Caco-2 (cell line): ENCODE measurements around the gene PLCB1. TPM values are rescaled to one million over a fixed set of nuclear protein-coding genes. Genes with fewer than 3 reads are reported as not detected.

Source experiments
- BruUV-seq: library from RNA; stranded (reverse); fragments of 400-500 nt; replicated peaks from 2 replicates; lab custom pipeline; 2021; lab: Mats Ljungman, UMichigan
- CTCF ChIA-PET: fragments of 300-600 bp; sonication (Branson Sonifier 250); formaldehyde crosslinking; loops from one replicate; lab custom pipeline; 2022; ENCODE audit warnings: antibody characterized with exemption; lab: Charles Lee
- POLR2A ChIA-PET: fragments of 300-600 bp; sonication (Branson Sonifier 250); formaldehyde crosslinking; loops from one replicate; lab custom pipeline; 2022; ENCODE audit warnings: antibody characterized with exemption; lab: Charles Lee
- DNase-seq, 2 experiments: peaks; one replicate each; pipeline versions ENCODE4 v3.0.0 to v3.0.0-alpha.2; 2020 to 2022
- H3K27me3 ChIP-seq: replicated peaks from 2 replicates; pipeline ENCODE4 v1.6.0; 2011; ENCODE audit warnings: low read length; ENCODE audit not compliant: control insufficient read depth, insufficient read depth
- H3K36me3 ChIP-seq: 2 replicates; pipeline ENCODE4 v1.5.1; 2011; ENCODE audit warnings: low read length; ENCODE audit not compliant: control insufficient read depth, insufficient read depth
- H3K4me1 ChIP-seq: fragments of 250-450 bp; sonication (Bioruptor Pico); 2 replicates; pipeline ENCODE4 v1.5.1; 2020; ENCODE audit warnings: mild to moderate bottlenecking
- H3K4me3 ChIP-seq: 2 replicates; pipeline ENCODE4 v1.5.1; 2011; ENCODE audit warnings: low read depth, mild to moderate bottlenecking, control low read depth, low read length
- H3K9me3 ChIP-seq: fragments of 250-450 bp; sonication (Bioruptor Pico); 2 replicates; pipeline ENCODE4 v1.5.1; 2020; ENCODE audit warnings: mild to moderate bottlenecking, moderate library complexity
- H3K27ac Mint-ChIP-seq: one replicate; pipeline ENCODE4 v1.8.0; 2022; ENCODE audit warnings: mixed read lengths; ENCODE audit not compliant: unreplicated experiment
- H3K27me3 Mint-ChIP-seq: one replicate; pipeline ENCODE4 v1.8.0; 2022; ENCODE audit warnings: mixed read lengths; ENCODE audit not compliant: insufficient read depth, unreplicated experiment
- H3K36me3 Mint-ChIP-seq: one replicate; pipeline ENCODE4 v1.8.0; 2022; ENCODE audit warnings: mild to moderate bottlenecking, mixed read lengths; ENCODE audit not compliant: insufficient read depth, unreplicated experiment
- H3K4me1 Mint-ChIP-seq: one replicate; pipeline ENCODE4 v1.8.0; 2022; ENCODE audit warnings: low read depth, mixed read lengths; ENCODE audit not compliant: unreplicated experiment
- H3K4me3 Mint-ChIP-seq: one replicate; pipeline ENCODE4 v1.8.0; 2022; ENCODE audit warnings: mild to moderate bottlenecking, moderate library complexity, mixed read lengths; ENCODE audit not compliant: unreplicated experiment
- H3K9me3 Mint-ChIP-seq: one replicate; pipeline ENCODE4 v1.8.0; 2022; ENCODE audit warnings: mixed read lengths; ENCODE audit not compliant: unreplicated experiment
- intact Hi-C: fragments of 100-400 bp; cut with micrococcal nuclease; formaldehyde crosslinking; loops from one replicate; pipeline ENCODE4 v1.10.0; 2022; ENCODE audit not compliant: unreplicated experiment
- total RNA-seq: library from RNA; stranded (reverse); gene quantifications from 2 replicates; pipeline ENCODE4 v1.2.3, GENCODE V29; 2022
- TF ChIP-seq, protein P1 (sequence below), 2 experiments: fragments of 200-600 bp in 1 of 2; IDR thresholded peaks; 1 replicate in 1 of 2; 2 replicates in 1 of 2; pipeline versions ENCODE4 v1.5.1 to v1.8.0; 2011 to 2022; ENCODE audit warnings: antibody characterized with exemption in 1 of 2, control low read depth in 1 of 2, inconsistent platforms in 1 of 2, low read depth in 1 of 2, low read length in 1 of 2, mild to moderate bottlenecking in 1 of 2, moderate library complexity in 1 of 2; ENCODE audit not compliant: insufficient read depth in 1 of 2, severe bottlenecking in 1 of 2, unreplicated experiment in 1 of 2

Gene PLCB1
- total RNA-seq, 1 experiment from 2014 or later: 105 TPM

DNA sequence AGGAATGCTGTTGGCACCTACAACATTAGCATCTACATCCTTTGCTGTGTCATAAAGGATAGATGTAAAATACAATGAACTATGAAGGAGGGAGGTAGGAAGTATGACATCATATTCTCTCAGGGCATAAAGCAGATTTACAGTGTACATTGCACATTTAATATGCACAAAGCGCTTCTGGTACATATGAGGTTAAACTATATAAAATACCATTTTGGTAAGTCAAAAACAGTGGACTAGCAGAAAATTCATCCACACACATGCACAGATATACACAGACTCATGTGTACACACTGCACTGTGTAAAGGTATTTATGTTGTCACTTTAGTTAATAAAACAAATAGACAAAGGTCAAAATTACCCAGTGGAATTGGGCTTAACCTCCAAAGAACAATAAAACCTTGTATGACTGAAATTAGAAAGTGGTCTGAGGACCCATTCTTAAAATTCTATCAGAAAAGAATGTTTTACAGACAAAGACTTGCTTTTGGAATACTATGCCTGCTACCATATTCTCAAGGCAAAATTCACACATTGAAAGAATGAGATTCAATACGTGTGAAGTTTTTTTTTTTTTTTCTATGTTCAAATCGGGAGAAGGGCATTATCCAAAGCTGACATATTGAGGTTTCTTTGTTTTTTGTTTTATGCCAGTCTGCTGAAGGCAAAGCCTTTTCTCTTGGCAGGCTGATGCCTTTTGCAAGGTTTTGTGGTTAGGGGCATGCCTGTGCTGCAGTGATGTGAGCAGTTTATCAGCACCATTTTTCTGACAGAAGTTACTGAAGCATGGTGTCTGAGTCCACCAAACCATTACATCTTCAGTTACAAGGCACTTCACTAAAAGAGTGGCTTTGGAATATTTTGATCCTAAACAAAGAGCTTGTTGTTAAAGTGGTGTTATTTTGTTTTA lies 199.0 kb downstream of the PLCB1 start:
- ChIA-PET POLR2A (no interaction called here), CTCF (interaction anchor here (1.1 kb wide), 1 partner anchor 199 kb away, joined by 3 read pairs; the partner anchor contains the start of gene PLCB1)
- BruUV-seq: no TSS peak
- peaks cover 12% of the 10 kb centered on the region for H3K4me1 ChIP-seq
- TF ChIP-seq, protein P1, sequence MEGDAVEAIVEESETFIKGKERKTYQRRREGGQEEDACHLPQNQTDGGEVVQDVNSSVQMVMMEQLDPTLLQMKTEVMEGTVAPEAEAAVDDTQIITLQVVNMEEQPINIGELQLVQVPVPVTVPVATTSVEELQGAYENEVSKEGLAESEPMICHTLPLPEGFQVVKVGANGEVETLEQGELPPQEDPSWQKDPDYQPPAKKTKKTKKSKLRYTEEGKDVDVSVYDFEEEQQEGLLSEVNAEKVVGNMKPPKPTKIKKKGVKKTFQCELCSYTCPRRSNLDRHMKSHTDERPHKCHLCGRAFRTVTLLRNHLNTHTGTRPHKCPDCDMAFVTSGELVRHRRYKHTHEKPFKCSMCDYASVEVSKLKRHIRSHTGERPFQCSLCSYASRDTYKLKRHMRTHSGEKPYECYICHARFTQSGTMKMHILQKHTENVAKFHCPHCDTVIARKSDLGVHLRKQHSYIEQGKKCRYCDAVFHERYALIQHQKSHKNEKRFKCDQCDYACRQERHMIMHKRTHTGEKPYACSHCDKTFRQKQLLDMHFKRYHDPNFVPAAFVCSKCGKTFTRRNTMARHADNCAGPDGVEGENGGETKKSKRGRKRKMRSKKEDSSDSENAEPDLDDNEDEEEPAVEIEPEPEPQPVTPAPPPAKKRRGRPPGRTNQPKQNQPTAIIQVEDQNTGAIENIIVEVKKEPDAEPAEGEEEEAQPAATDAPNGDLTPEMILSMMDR (IDR thresholded peaks at IDR 0.05; ENCODE audit: insufficient read depth in 1 of 2, low read depth in 1 of 2, low read length in 1 of 2, severe bottlenecking in 1 of 2, unreplicated experiment in 1 of 2): no peak
- no peak overlapping the region for H3K4me3 Mint-ChIP-seq
- DNase-seq: no peak
- no peaks in the 10 kb centered on the region for H3K9me3 Mint-ChIP-seq
- H3K27me3 ChIP-seq: no peaks in the 10 kb centered on the region
- no peaks in the 10 kb centered on the region for H3K9me3 ChIP-seq
- H3K27ac Mint-ChIP-seq: no peak overlapping the region
- peaks cover 10% of the 10 kb centered on the region for H3K36me3 Mint-ChIP-seq
- intact Hi-C loops: no loop called here
- no peaks in the 10 kb centered on the region for H3K27me3 Mint-ChIP-seq
- peaks cover 14% of the 10 kb centered on the region for H3K4me1 Mint-ChIP-seq
- no peak overlapping the region for H3K4me3 ChIP-seq
- no peaks in the 10 kb centered on the region for H3K36me3 ChIP-seq

DNA sequence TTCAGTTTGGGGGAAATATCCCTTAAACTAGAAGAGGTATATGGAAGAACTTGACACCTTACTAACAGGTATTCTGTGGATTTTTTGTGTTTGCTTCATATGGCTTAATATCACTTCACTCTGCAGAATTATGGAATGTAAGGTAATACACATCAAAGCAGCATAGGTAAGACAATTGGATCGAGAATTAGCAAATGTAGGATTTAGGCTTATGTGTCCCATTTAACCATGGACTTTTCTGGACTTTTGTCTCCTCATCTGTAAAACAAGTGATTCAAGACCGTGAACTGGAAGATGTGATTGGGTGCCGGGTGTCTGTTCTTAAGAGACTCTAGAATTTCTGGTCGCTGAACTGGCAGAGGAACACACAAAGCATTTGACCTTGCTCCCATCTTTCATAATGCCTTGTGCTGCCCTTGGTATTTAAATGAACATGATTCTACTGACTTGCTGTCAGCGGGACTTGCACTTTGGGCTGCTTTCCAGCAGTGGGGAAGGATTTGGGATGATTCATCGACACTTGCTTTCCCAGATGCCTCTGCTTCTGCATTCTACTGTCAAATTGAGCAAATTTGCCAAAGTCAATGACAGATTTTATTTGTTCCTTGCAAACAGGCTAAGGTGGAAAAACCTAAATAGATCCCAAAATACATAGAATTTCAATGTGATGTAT lies 199.8 kb downstream of the PLCB1 start:
- ChIA-PET POLR2A (no interaction called here), CTCF (no interaction called here)
- no peaks in the 10 kb centered on the region for H3K9me3 ChIP-seq
- no peaks in the 10 kb centered on the region for H3K27me3 Mint-ChIP-seq
- no peaks in the 10 kb centered on the region for H3K9me3 Mint-ChIP-seq
- H3K36me3 Mint-ChIP-seq: peaks cover 10% of the 10 kb centered on the region
- no TSS peak for BruUV-seq
- H3K4me3 ChIP-seq: no peak overlapping the region
- intact Hi-C loops: no loop called here
- peaks cover 12% of the 10 kb centered on the region for H3K4me1 ChIP-seq
- peaks cover 14% of the 10 kb centered on the region for H3K4me1 Mint-ChIP-seq
- no peak overlapping the region for H3K4me3 Mint-ChIP-seq
- TF ChIP-seq, protein P1 (IDR thresholded peaks at IDR 0.05; ENCODE audit: insufficient read depth in 1 of 2, low read depth in 1 of 2, low read length in 1 of 2, severe bottlenecking in 1 of 2, unreplicated experiment in 1 of 2): no peak
- H3K36me3 ChIP-seq: no peaks in the 10 kb centered on the region
- H3K27ac Mint-ChIP-seq: no peak overlapping the region
- no peaks in the 10 kb centered on the region for H3K27me3 ChIP-seq
- no peak for DNase-seq

DNA sequence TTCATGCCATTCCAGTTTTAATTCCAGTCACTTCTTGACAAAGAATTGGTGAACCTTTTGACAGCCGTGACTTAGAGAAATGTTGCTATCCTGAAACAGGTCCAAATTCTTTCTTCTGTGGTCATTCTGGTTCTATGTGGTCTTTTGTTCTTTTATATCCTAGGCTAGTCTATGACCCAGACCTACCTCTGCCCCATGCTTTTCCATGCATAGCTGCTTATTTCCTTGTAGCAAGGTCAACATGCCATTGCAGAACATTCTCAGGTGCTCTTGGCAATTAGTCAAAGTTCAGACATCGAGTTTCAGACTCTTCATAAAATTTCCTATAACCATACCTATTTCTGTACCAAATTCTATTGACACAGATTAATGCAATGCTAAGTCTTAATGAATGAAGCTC lies 202.6 kb downstream of the PLCB1 start:
- CTCF ChIA-PET: no interaction called here
- POLR2A ChIA-PET: no interaction called here

More for the DNA sequence above, 202.6 kb downstream of the PLCB1 start:
- Mint-ChIP-seq H3K9me3 (no peaks in the 10 kb centered on the region), H3K4me1 (peaks cover 18% of the 10 kb centered on the region), H3K4me3 (no peak overlapping the region), H3K27me3 (no peaks in the 10 kb centered on the region), H3K27ac (no peak overlapping the region), H3K36me3 (peaks cover 7% of the 10 kb centered on the region)
- BruUV-seq: no TSS peak
- no peak overlapping the region for H3K4me3 ChIP-seq
- intact Hi-C loops: no loop called here
- no peaks in the 10 kb centered on the region for H3K9me3 ChIP-seq
- DNase-seq: no peak
- TF ChIP-seq, protein P1 (IDR thresholded peaks at IDR 0.05; ENCODE audit: insufficient read depth in 1 of 2, low read depth in 1 of 2, low read length in 1 of 2, severe bottlenecking in 1 of 2, unreplicated experiment in 1 of 2): no peak
- H3K27me3 ChIP-seq: no peaks in the 10 kb centered on the region
- peaks cover 12% of the 10 kb centered on the region for H3K4me1 ChIP-seq
- no peaks in the 10 kb centered on the region for H3K36me3 ChIP-seq
